Astrocyte (in vitro differentiated cells and primary cell): ENCODE measurements around the gene RECK.

ENCODE experiments used
- EZH2 ChIP-seq: IDR thresholded peaks from 2 replicates; pipeline ENCODE4 v1.6.1; 2012; ENCODE audit warnings: mild to moderate bottlenecking, low read length, inconsistent platforms; ENCODE audit not compliant: insufficient read depth
- TF ChIP-seq, protein P1 (sequence below): IDR thresholded peaks from 2 replicates; pipeline ENCODE4 v1.5.1; 2011; ENCODE audit warnings: low read depth, mild to moderate bottlenecking, inconsistent platforms, low read length, moderate library complexity; ENCODE audit not compliant: insufficient read depth

DNA sequence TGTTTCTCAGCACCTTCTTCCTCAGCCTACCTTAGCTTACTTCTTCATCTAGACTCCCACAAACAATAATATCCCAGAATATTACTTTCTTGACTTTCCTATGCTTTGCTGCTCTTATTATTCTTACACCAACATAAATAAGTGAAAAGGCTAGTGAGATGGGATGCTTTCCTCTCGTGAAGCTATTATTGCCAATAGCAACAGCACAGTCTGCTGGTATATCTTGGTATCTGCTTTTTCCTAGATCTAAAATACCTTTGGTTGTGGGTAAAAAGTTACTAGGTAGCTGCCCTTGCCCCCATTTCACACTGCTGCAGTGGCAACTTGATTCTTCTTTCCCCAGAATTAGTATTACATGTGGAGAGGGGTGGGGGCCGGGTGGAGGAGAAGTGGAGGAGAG, 73.7 kb downstream of the RECK start:
- TF ChIP-seq, protein P1, sequence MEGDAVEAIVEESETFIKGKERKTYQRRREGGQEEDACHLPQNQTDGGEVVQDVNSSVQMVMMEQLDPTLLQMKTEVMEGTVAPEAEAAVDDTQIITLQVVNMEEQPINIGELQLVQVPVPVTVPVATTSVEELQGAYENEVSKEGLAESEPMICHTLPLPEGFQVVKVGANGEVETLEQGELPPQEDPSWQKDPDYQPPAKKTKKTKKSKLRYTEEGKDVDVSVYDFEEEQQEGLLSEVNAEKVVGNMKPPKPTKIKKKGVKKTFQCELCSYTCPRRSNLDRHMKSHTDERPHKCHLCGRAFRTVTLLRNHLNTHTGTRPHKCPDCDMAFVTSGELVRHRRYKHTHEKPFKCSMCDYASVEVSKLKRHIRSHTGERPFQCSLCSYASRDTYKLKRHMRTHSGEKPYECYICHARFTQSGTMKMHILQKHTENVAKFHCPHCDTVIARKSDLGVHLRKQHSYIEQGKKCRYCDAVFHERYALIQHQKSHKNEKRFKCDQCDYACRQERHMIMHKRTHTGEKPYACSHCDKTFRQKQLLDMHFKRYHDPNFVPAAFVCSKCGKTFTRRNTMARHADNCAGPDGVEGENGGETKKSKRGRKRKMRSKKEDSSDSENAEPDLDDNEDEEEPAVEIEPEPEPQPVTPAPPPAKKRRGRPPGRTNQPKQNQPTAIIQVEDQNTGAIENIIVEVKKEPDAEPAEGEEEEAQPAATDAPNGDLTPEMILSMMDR: no peak
- no peak for TF ChIP-seq EZH2
